SJCRH30 (cell line): ENCODE measurements around the gene PRAC1. TPM values are rescaled to one million over a fixed set of nuclear protein-coding genes. Genes with fewer than 3 reads are reported as not detected.
A peak's percentile ranks its signal among the peaks of the same experiment; 100 is the strongest.

Source experiments
- DNase-seq, 2 experiments: peaks; one replicate each; pipeline ENCODE4 v3.0.0-alpha.2; 2015 to 2020
- H3K27ac ChIP-seq: fragments of 250-450 bp; sonication (Bioruptor Pico); 2 replicates; pipeline ENCODE4 v1.5.1; 2020; ENCODE audit warnings: mild to moderate bottlenecking, moderate library complexity
- H3K27me3 ChIP-seq: fragments of 250-450 bp; sonication (Bioruptor Pico); 2 replicates; pipeline ENCODE4 v1.5.1; 2020; ENCODE audit warnings: mild to moderate bottlenecking, moderate library complexity
- H3K36me3 ChIP-seq: fragments of 250-450 bp; sonication (Bioruptor Pico); 2 replicates; pipeline ENCODE4 v1.5.1; 2020; ENCODE audit warnings: mild to moderate bottlenecking, moderate library complexity
- H3K4me1 ChIP-seq: fragments of 250-450 bp; sonication (Bioruptor Pico); 2 replicates; pipeline ENCODE4 v1.5.1; 2020; ENCODE audit warnings: mild to moderate bottlenecking, moderate library complexity
- H3K4me3 ChIP-seq: fragments of 250-450 bp; sonication (Bioruptor Pico); 2 replicates; pipeline ENCODE4 v1.5.1; 2020; ENCODE audit warnings: mild to moderate bottlenecking, moderate library complexity
- H3K9me3 ChIP-seq: fragments of 250-450 bp; sonication (Bioruptor Pico); replicated peaks from 2 replicates; pipeline ENCODE4 v1.5.1; 2020; ENCODE audit warnings: mild to moderate bottlenecking, moderate library complexity
- total RNA-seq: library from RNA; depleted of rRNA; stranded (reverse); fragments of >200 nt; shearing (Covaris generic); gene quantifications from 2 replicates; pipeline ENCODE4 v1.2.3, GENCODE V29; 2014

The PRAC1 gene
- total RNA-seq, 1 experiment from 2014 or later, result not detected

DNA sequence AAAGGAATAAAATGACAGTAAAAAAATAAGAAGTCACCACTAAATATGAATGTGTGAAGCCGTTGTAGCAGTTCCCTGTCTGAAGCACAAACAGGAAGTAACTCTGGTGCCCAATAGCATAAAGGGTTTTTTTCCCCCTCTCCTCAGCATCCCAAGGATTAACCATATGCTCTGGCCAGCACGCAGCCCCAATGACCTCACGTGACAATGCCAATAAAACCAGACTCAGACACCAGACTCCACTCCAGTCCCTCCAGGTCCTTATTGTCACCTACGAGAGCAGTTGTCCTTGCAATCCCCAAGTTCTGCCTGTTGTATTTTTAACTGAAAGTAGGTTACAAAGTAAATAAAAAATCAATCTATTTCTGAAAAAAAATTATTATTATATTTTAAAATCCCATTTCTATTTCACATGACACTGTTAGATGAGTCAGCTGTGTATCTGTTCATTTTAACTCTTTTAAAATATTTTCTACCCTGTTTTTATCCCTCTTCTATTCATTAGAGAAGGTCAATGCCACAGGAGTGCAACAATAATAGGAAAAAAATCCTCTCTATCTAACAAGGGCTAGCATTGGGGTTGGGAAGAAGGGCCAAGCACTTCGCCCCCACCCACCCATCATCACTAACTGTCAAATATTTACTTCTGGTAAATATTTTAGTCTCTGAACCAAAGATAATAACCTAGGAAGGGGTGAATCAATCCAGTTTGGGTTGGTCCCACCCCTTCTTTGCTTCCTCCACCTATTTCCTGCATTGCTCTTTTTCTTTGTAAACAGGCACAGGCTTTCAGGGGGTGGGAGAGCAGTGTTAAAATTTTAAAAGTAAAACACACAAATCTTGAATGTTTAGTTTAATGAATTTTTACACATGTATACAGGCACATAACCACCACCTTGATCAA is 6.6 kb downstream of the PRAC1 start:
- Histone ChIP-seq H3K4me3 (no peak overlapping the region), H3K27me3 (no peaks in the 10 kb centered on the region; the same call in 1 of the 2 replicates), H3K27ac (no peak overlapping the region), H3K36me3 (no peaks in the 10 kb centered on the region), H3K4me1 (no peaks in the 10 kb centered on the region; the same call in 1 of the 2 replicates), H3K9me3 (no peaks in the 10 kb centered on the region; the same call in 1 of the 2 replicates)
- DNase-seq, result peak; percentile 41 to 64

DNA sequence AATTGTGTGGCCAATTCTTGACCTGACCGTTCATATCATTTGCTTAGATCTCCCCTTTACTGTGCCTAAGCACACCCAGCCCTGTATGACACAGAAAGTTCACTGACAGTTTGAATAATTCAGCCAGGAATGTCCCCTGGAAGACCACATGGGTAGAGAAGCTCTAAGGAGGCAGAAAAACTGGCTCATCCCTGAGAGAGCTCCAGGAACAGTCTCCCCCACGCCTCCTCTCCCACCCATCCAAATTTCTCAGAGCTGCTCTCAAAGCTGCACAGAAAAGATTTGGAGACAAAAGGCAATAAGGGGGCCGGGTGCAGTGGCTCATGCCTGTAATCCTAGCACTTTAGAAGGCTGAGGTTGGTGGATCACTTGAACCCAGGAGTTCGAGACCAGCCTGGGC is 11.2 kb downstream of the PRAC1 start:
- no peak overlapping the region for H3K4me3 ChIP-seq
- H3K27me3 ChIP-seq, result peaks cover 3% of the 10 kb centered on the region; the same call in 1 of the 2 replicates
- H3K27ac ChIP-seq, result no peak overlapping the region
- no peaks in the 10 kb centered on the region; the same call in 1 of the 2 replicates for H3K4me1 ChIP-seq
- DNase-seq, result no peak
- no peaks in the 10 kb centered on the region for H3K36me3 ChIP-seq
- no peaks in the 10 kb centered on the region; the same call in 1 of the 2 replicates for H3K9me3 ChIP-seq

DNA sequence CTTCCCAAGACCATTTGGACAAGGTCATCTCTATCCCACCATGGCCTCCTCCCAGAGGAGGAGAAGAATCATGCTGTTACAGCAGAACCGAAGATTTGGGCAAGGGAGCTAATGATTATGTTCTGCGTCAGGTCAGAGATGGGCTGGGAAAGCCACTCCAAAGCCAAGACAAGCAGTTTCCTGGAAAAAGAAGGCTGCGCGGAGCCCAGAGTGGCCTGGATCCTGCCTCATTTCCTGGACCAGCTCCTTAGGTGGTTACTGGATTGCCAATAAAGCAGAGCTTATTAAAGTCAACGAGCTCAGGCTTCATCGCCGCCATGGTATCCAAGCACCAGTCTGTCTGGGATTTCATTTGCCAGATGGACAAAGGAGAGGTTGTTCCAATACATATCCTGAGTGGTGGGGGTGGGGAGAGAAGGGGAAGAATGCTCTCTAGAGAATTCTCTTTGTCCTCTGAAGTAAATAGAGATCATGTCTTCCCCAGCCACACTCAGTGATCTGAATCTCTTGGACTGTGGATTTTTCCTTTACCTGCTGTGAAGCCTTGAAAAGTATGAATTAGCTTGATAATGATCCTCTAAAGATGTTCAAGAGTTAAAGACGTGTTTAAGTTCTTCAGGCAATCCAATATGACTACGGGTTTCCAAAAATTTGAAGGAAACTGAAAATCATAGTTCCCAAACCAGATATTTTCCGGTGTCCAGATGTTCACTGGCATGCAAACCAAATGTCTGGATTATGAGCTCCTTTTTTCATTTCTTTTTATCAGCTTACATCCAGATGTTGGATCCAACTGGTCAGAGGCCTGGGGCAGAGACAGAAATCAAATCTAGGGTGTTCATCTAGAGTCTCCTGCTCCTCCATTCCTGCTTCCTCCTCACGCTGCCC is 17.7 kb downstream of the PRAC1 start:
- no peaks in the 10 kb centered on the region for H3K4me1 ChIP-seq
- peaks cover 10% of the 10 kb centered on the region; the same call in 1 of the 2 replicates for H3K27me3 ChIP-seq
- H3K27ac ChIP-seq, result no peak overlapping the region
- H3K9me3 ChIP-seq, result no peaks in the 10 kb centered on the region
- no peak for DNase-seq
- no peak overlapping the region for H3K4me3 ChIP-seq
- H3K36me3 ChIP-seq, result no peaks in the 10 kb centered on the region

DNA sequence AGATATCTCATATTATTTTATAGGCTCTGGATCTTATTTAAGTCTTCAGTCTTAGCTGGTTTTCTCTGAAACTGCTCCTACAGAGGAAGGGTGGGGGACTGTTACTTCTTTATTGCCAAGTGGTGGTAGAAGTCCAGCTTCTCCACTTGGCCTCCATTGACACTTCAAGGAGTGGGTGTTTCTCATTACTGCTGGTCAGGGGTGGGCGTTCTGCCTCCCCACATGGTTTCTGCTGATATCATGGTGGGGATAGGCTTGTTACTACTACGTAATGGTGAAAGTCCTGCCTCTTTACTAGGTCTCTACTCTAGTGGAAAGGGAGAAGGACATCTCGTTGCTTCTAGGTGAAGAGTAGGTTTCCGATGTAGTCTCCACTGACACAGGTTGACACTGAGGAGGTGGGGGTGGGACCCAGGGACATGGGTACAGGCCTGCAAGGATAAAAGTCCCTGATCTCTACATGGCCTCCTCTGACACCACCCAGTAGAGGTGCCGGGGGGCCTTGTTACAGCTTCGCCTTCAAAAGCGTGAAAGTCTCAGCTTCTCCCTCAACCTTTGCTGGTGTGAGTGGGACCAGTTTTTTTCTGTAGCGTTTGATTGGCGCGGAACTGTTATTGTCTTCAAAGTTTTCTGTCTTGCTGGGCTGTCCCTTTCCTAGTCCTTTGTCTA is 20.3 kb downstream of the PRAC1 start:
- H3K36me3 ChIP-seq, result no peaks in the 10 kb centered on the region
- H3K27me3 ChIP-seq, result peaks cover 8% of the 10 kb centered on the region; the same call in 1 of the 2 replicates
- no peaks in the 10 kb centered on the region for H3K4me1 ChIP-seq
- no peaks in the 10 kb centered on the region for H3K9me3 ChIP-seq
- H3K27ac ChIP-seq, result no peak overlapping the region
- no peak for DNase-seq
- H3K4me3 ChIP-seq, result no peak overlapping the region

DNA sequence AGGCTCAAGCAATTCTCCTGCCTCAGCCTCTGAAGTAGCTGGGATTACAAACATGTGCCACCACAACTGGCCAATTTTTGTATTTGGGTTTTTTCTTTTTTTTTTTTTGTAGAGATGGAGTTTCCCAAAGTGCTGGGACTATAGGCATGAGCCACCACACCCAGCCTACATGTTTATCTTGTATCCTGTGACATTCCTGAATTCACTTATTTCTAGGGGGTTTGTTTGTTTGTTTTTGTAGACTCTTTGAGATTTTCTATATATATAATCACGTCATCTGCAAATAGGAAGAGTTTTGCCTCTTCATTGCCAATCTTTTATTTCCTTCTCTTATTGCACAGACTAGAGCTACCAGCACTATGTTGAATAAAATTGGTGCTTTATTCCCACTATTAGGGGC is 29.1 kb downstream of the PRAC1 start:
- Histone ChIP-seq H3K27ac (no peak overlapping the region), H3K9me3 (no peaks in the 10 kb centered on the region), H3K4me3 (no peak overlapping the region), H3K4me1 (no peaks in the 10 kb centered on the region), H3K27me3 (no peaks in the 10 kb centered on the region), H3K36me3 (no peaks in the 10 kb centered on the region)
- no peak for DNase-seq

DNA sequence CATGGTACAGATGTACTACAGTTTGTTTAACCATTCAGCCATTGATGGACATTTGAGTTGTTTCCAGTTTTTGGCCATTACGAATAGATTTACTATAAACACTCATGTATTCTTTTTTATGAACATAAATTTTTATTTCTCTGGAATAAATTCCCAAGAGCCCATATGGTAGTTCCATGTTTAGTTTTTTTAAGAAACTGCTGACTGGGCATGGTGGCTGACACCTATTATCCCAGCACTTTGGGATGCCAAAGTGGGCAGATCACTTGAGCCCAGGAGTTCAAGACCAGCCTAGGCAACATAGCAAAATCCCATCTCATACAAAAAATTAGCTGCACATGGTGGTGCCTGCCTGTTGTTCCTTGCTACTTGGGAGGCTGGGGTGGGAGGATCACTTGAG is 30.3 kb downstream of the PRAC1 start:
- H3K27me3 ChIP-seq, result no peaks in the 10 kb centered on the region
- no peaks in the 10 kb centered on the region for H3K36me3 ChIP-seq
- H3K4me1 ChIP-seq, result no peaks in the 10 kb centered on the region
- H3K27ac ChIP-seq, result no peak overlapping the region
- DNase-seq, result no peak
- H3K9me3 ChIP-seq, result no peaks in the 10 kb centered on the region
- H3K4me3 ChIP-seq, result no peak overlapping the region

DNA sequence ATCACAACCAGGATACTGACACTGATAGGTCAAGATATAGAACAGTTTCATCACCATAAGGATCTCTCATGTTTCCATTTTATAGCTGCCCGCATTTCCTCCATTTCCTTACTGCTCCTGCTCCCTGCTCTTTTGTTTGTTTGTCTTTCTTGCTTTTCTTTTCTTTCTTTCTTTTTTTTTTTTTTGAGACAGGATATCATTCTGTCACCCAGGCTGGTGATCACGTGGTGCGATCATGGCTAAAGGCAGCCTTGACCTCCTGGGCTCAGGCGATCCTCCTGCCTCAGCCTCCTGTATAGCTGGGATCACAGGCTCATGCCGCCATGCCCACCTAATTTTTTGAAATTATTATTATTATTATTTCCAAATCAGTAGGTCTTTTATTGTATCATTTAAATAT is 31.7 kb downstream of the PRAC1 start:
- H3K4me1 ChIP-seq, result no peaks in the 10 kb centered on the region
- H3K27ac ChIP-seq, result no peak overlapping the region
- H3K4me3 ChIP-seq, result no peak overlapping the region
- no peaks in the 10 kb centered on the region for H3K36me3 ChIP-seq
- no peaks in the 10 kb centered on the region for H3K9me3 ChIP-seq
- DNase-seq, result no peak
- H3K27me3 ChIP-seq, result no peaks in the 10 kb centered on the region

DNA sequence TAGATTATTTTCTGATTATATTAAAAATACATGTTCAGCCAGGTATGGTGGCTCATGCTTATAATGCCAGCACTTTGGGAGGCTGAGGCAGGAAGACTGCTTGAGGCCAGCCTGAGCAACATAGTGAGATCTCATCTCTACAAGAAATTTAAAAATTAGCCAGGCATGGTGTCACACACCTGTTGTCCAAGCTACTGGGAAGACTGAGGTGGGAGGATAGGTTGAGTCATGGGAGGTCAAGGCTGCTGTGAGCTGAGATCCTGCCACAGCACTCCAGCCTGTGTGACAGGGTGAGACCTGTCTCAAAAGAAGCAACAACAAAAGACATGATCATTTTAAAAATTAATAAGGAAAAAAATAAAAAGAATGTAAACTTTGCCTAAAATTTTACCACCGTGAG is 40.7 kb downstream of the PRAC1 start:
- Histone ChIP-seq H3K27me3 (peaks cover 6% of the 10 kb centered on the region; the same call in 1 of the 2 replicates), H3K4me1 (no peaks in the 10 kb centered on the region), H3K27ac (no peak overlapping the region), H3K4me3 (no peak overlapping the region), H3K36me3 (no peaks in the 10 kb centered on the region), H3K9me3 (no peaks in the 10 kb centered on the region)
- DNase-seq, result no peak

DNA sequence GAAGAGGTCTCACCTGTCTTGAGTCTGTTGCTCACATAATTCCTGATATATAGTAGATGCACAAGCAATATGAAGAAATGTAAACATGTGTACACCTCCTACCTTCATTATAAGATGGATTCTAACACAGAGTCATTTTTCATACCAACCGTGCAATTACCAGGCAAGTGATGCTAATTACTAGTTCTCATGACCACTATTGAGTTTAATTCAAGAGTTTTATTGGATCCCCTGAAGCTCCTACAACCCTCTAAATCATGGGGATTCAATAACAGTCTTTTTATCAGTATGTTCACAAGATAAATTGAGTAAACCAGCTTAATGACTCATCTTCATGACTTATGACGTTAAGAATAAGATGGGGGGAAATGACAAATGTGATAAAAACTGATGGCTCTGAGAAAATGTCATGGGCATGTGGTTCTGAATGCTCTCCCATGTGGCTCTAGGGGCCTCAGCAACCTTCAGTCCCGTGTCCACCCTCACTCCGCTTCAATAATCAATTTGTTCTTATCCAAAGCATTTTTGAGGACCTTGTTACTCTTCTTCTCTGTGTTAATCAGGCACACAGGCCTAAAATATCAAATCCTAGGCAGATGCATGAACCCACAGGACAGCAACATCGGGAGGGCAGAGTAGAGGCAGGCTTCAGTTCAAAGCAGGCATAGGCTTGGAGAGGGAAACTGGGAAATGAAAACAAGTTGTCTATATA is 42.8 kb downstream of the PRAC1 start:
- H3K36me3 ChIP-seq, result no peaks in the 10 kb centered on the region
- H3K27me3 ChIP-seq, result peaks cover 6% of the 10 kb centered on the region; the same call in 1 of the 2 replicates
- no peak overlapping the region for H3K4me3 ChIP-seq
- no peak for DNase-seq
- H3K9me3 ChIP-seq, result no peaks in the 10 kb centered on the region
- no peaks in the 10 kb centered on the region for H3K4me1 ChIP-seq
- no peak overlapping the region for H3K27ac ChIP-seq

DNA sequence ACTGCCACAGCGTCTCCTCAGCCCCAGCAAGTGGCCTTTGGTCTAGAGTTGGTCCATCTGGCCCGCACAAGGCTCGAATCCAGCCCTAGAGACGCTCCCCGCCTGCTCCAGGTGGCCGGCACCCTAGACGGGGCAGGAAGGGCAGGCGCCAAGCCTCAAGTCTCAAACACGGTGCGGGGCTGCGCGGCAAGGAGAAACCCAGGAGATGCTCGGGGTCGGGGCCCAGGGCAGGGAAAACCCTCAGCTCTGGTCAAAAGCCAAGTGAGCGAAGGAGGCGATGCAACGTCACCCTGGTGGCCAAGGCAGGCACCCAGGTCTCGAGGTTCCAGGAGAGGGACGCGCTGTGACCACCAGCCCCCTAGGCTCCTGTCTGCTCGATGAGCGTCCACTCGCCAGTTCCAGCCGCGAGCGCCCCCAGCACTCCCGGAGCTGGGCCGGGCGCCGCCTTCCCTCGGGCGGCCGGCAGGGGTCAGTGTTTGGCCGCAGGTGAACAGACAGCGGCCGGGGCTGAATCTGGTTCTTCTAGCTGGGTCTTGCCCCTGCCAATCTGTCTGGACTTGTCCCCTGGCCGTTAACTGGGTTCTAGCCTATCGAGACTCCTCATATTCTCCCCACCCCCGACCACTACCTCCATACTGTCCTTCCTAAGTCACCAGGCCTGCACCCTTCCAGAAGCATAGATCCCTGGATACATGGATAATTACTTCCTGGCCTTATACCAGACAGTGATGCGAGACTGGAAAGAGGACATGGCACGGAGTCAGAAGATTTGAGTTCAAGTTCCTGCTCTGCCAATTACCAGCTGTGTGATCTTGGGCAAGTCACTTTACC is 44.0 kb downstream of the PRAC1 start:
- Histone ChIP-seq H3K4me1 (no peaks in the 10 kb centered on the region), H3K36me3 (no peaks in the 10 kb centered on the region), H3K4me3 (peak overlapping the region; percentile 5; the same call in 1 of the 2 replicates), H3K9me3 (no peaks in the 10 kb centered on the region), H3K27ac (no peak overlapping the region), H3K27me3 (peaks cover 6% of the 10 kb centered on the region; the same call in 1 of the 2 replicates)
- peak; percentile 68 to 86 for DNase-seq

DNA sequence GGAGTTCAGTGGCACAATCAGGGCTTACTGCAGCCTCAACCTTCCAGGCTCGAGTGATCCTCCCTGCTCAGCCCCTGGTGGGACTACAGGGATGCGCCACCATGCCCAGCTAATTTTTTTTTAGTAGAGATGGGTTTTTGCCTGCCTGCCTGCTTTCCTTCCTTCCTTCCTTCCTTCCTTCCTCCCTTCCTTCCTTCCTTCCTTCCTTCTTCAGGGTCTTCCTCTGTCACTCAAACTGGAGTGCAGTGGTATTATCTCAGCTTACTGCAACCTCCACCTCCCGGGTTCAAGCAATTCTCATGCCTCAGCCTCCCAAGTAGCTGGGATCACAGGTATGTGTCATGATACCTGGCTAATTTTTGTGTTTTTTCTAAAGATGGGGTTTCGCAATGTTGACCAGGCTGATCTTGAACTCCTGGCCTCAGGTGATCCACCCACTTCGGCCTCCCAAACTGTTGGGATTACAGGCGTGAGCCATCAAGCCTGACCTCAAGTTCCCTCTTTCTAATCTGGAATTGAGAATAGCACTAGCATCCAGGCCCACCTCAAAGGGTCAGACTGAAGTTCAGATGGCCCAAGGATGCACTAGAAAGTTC is 45.3 kb downstream of the PRAC1 start:
- Histone ChIP-seq H3K4me3 (no peak overlapping the region), H3K27me3 (peaks cover 6% of the 10 kb centered on the region; the same call in 1 of the 2 replicates), H3K4me1 (no peaks in the 10 kb centered on the region), H3K9me3 (no peaks in the 10 kb centered on the region), H3K36me3 (no peaks in the 10 kb centered on the region), H3K27ac (no peak overlapping the region)
- DNase-seq, result no peak

DNA sequence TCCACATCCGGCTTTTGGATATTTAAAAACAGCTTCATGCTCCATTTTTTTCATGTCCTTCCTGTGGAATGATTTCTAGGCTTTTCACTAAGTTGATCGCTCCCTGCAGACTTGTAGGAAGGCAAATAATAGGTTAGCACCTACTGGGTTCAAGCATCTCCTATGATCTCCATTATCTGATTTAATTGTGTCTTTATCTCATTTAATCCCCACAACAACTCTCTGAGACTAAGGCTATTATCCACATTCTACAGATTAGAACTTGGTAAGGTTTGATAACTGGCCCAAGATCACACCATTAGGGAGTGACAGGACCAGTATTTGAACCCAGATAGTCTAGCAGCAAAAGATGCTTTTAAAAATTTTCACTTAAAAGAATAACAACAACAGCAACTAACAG is 50.0 kb downstream of the PRAC1 start:
- Histone ChIP-seq H3K27me3 (0 out of 2 replicates have a peak, but pooled peaks cover 3% of the 10 kb centered on the region), H3K27ac (no peak overlapping the region), H3K4me1 (no peaks in the 10 kb centered on the region), H3K4me3 (no peak overlapping the region; the same call in 1 of the 2 replicates), H3K36me3 (no peaks in the 10 kb centered on the region), H3K9me3 (no peaks in the 10 kb centered on the region)
- DNase-seq, result no peak
